Tibial nerve (tissue), 4 donors: ENCODE measurements around the gene CYB5B. TPM values are rescaled to one million over a fixed set of nuclear protein-coding genes. Genes with fewer than 3 reads are reported as not detected.

Source experiments
- DNase-seq, 2 donors: peaks; one replicate each; pipeline ENCODE4 v3.0.0-alpha.2; 2019; ENCODE audit warnings: low spot score in 2 of 2
- H3K27ac ChIP-seq, 4 donors: fragments of 200-600 bp; sonication (generic) in 3 of 4; one replicate each; pipeline ENCODE4 v1.5.1; 2017 to 2019; ENCODE audit warnings: mild to moderate bottlenecking in 1 of 4
- H3K27me3 ChIP-seq, 2 donors: fragments of 200-600 bp; sonication (generic) in 1 of 2; one replicate each; pipeline versions ENCODE4 v1.5.1 to v1.6.0; 2017 to 2019
- H3K36me3 ChIP-seq, 3 donors: fragments of 200-600 bp; sonication (generic); one replicate each; pipeline ENCODE4 v1.5.1; 2018 to 2019
- H3K4me1 ChIP-seq, 4 donors: fragments of 200-600 bp; sonication (generic) in 3 of 4; one replicate each; pipeline ENCODE4 v1.5.1; 2017 to 2019
- H3K4me3 ChIP-seq, 4 donors: fragments of 200-600 bp; sonication (generic) in 3 of 4; one replicate each; pipeline ENCODE4 v1.5.1; 2017 to 2019; ENCODE audit warnings: mild to moderate bottlenecking in 1 of 4, moderate library complexity in 1 of 4
- H3K9me3 ChIP-seq, 4 donors: fragments of 200-600 bp; sonication (generic) in 3 of 4; one replicate each; pipeline ENCODE4 v1.5.1; 2017 to 2019
- EP300 ChIP-seq, 2 donors: sonication (generic); formaldehyde crosslinking; IDR thresholded peaks; one replicate each; pipeline ENCODE4 v1.6.1; 2017; ENCODE audit warnings: antibody characterized with exemption in 2 of 2, mild to moderate bottlenecking in 1 of 2
- POLR2A ChIP-seq, 2 donors: fragments of 450-650 bp; IDR thresholded peaks; one replicate each; pipeline ENCODE4 v1.6.1; 2017; ENCODE audit warnings: antibody characterized with exemption in 2 of 2, mild to moderate bottlenecking in 2 of 2, moderate library complexity in 2 of 2
- WGBS, 2 donors: methylation state at CpG; one replicate each; pipeline ENCODE4 v1.1.5; 2018; 5-methylcytosine and 5-hydroxymethylcytosine counted together
- total RNA-seq, 4 donors: library from RNA; depleted of rRNA; stranded (reverse); fragments of >200 nt; gene quantifications; one replicate each; pipeline ENCODE4 v1.1.0, GENCODE V29; 2016
- TF ChIP-seq, protein P1 (sequence below), 5 experiments: fragments of 200-600 bp in 3 of 5; fragments of 450-650 bp in 2 of 5; sonication (generic) in 3 of 5; IDR thresholded peaks; one replicate each; pipeline ENCODE4 v1.5.1; 2016 to 2019; ENCODE audit warnings: antibody characterized with exemption in 5 of 5, mild to moderate bottlenecking in 3 of 5, moderate library complexity in 2 of 5

The CYB5B gene
- total RNA-seq, 4 donors from 2014 or later, result 26.6 to 45.9 (median 30.7) TPM

DNA sequence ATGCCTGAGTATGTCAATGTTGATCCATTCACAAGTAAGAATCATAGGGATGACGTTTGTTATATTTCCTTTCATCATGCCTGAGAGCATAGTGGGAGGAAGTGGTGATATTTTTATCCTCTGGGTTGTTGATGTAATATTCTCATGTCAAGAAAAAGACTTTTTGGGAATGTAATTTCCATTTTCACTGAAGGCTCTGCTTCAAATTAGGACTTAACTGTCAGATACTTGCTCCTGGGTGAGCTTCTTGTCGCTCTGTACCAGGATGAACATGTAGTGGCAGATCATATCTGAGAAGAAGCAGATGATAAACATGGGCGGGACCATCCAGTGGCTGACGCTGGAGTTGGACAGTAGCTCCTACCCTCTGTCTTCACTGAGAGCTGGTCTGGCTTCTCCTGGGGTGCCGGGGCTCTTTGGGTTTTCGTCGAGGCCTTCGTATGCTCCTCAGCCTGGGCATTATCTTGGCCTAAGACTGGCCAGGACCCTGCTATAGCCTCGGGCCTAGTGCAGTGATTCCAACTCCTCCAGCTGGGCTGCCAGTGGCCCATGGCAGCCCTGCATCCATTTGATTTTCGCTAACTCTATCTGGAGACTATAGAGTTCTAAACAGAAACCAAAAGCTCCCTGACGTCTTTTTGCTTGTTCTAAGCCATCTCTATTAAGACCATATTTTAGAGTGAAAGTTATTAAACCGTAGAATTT lies 19.7 kb downstream of the CYB5B start:
- Histone ChIP-seq H3K9me3 (no peaks in the 10 kb centered on the region), H3K27ac (peak overlapping the region; percentile 79 to 91 (median 83)), H3K4me3 (peak overlapping the region; percentile 11 to 36 (median 26)), H3K27me3 (no peaks in the 10 kb centered on the region), H3K36me3 (peaks cover 0 to 11% (median 0%) of the 10 kb centered on the region in 3 donors), H3K4me1 (peaks cover 0 to 53% (median 16%) of the 10 kb centered on the region in 4 donors)
- TF ChIP-seq POLR2A (IDR thresholded peaks at IDR 0.05) (no peak), EP300 (IDR thresholded peaks at IDR 0.05) (no peak)
- TF ChIP-seq, protein P1, sequence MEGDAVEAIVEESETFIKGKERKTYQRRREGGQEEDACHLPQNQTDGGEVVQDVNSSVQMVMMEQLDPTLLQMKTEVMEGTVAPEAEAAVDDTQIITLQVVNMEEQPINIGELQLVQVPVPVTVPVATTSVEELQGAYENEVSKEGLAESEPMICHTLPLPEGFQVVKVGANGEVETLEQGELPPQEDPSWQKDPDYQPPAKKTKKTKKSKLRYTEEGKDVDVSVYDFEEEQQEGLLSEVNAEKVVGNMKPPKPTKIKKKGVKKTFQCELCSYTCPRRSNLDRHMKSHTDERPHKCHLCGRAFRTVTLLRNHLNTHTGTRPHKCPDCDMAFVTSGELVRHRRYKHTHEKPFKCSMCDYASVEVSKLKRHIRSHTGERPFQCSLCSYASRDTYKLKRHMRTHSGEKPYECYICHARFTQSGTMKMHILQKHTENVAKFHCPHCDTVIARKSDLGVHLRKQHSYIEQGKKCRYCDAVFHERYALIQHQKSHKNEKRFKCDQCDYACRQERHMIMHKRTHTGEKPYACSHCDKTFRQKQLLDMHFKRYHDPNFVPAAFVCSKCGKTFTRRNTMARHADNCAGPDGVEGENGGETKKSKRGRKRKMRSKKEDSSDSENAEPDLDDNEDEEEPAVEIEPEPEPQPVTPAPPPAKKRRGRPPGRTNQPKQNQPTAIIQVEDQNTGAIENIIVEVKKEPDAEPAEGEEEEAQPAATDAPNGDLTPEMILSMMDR (IDR thresholded peaks at IDR 0.05), result no peak
- 33 to 52% methylated on average over 8 to 12 of the region's 12 CpGs for WGBS, 2 donors
- peak in 1 of 2 donors; percentile 17 for DNase-seq

DNA sequence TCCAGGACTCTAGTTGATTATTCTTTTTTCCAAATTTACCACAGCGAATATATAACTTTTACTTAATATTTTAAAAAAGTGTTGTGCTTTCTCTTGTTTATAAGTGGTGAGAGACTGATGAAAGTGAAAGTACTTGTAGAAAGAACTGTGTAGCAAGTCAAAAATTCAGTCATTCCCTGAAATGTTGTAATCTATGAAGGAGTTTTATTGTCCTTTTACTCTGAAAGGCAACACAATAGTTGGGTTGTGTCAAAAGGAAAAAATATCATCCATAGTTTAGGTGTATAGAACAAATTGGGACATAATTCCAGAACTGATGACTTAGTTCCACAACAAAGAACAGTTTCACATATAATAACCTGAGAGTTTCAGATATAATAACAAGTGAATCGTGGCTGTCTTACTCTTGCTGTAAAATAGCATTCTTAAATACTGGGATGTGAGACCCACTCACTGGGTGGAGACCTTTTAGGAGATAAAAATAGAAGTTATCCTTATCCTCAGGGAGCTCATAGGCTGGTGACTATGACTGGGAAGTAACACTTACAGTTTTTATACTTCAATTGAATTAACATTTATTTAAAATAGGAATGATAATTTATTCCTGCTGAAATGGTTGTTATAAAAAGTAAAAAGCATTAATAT lies 20.6 kb downstream of the CYB5B start:
- H3K27me3 ChIP-seq, result no peaks in the 10 kb centered on the region
- peaks cover 0 to 6% (median 0%) of the 10 kb centered on the region in 3 donors for H3K36me3 ChIP-seq
- no peak for DNase-seq
- peaks cover 0 to 62% (median 18%) of the 10 kb centered on the region in 4 donors for H3K4me1 ChIP-seq
- H3K4me3 ChIP-seq, result peak overlapping the region; percentile 11 to 36 (median 26)
- WGBS, 2 donors, result 9 to 20% methylated on average over 2 of the region's 2 CpGs
- TF ChIP-seq, protein P1 (IDR thresholded peaks at IDR 0.05), result no peak
- no peak for TF ChIP-seq POLR2A (IDR thresholded peaks at IDR 0.05)
- peak in 1 of 2 donors; percentile 49 for TF ChIP-seq EP300 (IDR thresholded peaks at IDR 0.05)
- no peaks in the 10 kb centered on the region for H3K9me3 ChIP-seq
- peak overlapping the region; percentile 79 to 91 (median 83) for H3K27ac ChIP-seq

DNA sequence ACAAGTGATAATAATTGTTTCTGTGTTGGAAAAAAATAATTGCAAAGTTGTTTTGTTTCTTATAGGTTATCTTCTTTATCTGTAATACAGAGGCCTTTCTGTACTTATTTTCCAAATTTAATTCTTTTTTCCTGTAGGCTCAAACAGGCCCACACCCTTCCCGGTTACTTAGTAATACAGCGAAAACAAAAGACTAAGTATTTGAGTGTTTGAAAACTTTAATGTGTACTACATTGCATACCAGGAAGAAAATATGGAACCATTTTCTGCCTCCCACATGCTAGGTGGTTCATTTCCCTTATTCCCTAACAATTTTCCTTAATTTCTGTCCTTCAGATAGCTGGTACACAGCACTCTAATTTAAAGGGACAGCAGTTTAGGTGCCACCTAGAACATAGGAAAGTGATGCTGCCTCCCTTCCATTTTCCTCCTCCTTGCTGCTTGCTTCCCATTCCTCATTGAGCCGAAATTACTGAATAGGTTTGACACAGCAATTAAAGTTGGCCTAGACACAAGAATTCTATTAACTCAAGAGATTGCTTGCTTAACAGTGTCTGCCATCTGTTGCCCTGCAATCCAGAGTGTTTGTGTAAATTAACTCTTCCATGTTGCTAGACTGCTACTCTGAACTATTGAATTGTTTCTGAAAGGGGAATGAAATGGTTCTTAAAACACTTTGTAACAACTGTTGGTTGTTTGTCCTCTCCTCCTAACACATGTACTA lies 24.2 kb downstream of the CYB5B start:
- peaks cover 0 to 49% (median 12%) of the 10 kb centered on the region in 4 donors for H3K4me1 ChIP-seq

DNA sequence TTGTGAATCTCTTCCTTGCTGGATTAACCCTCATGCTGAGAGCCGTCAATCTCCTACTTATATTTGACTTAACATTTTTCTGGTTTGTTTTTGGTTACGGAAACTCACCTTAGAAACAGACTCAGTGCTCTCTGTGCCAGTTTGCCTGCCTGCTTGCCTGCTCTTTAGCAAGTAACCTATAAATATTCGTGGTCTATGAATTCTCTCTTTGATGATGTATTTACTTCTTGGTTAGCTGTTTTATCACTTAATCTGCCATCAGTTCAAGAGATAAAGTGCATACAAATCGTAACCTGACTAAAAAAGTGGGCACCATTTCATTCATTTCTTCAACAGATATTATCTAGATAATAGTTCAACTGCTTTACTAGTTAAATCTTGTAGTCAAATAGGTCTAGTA lies 26.7 kb downstream of the CYB5B start:
- H3K27ac ChIP-seq, result no peak overlapping the region

More for the DNA sequence above, 24.2 kb downstream of the CYB5B start:
- Histone ChIP-seq H3K36me3 (peaks cover 0 to 19% (median 0%) of the 10 kb centered on the region in 3 donors), H3K27me3 (no peaks in the 10 kb centered on the region), H3K4me3 (no peak overlapping the region), H3K9me3 (no peaks in the 10 kb centered on the region), H3K27ac (peak overlapping the region; percentile 38 to 82 (median 64))
- DNase-seq, result no peak
- TF ChIP-seq, protein P1 (IDR thresholded peaks at IDR 0.05), result no peak
- TF ChIP-seq EP300 (IDR thresholded peaks at IDR 0.05), result peak in 1 of 2 donors; percentile 6
- TF ChIP-seq POLR2A (IDR thresholded peaks at IDR 0.05), result no peak
- WGBS, 2 donors, result 23 to 26% methylated on average over 3 of the region's 3 CpGs

DNA sequence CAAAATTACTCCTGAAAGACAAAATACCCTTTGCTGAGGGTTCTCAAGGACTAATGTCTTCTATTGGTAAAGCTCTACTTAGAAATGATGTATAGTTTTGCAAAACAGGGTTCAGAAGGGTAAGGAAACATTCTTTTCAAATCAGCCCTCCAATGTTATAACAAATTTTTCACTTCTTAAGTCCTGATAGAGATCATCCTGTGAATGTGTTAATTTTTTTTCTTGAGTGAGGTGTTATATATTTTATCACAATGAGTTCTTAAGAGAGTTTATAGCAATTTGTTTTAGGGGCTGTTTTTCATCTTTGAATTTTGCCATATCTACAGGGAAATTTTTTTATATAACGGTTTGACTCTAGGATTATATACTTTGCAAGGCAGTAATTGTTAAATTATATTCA lies 29.5 kb downstream of the CYB5B start:
- no peak for DNase-seq
- no peak for TF ChIP-seq EP300 (IDR thresholded peaks at IDR 0.05)
- TF ChIP-seq, protein P1 (IDR thresholded peaks at IDR 0.05), result no peak
- H3K9me3 ChIP-seq, result no peaks in the 10 kb centered on the region
- no peak overlapping the region for H3K27ac ChIP-seq
- peaks cover 0 to 26% (median 0%) of the 10 kb centered on the region in 3 donors for H3K36me3 ChIP-seq
- H3K4me3 ChIP-seq, result no peak overlapping the region
- 84 to 85% methylated on average over 1 of the region's 1 CpG for WGBS, 2 donors
- no peaks in the 10 kb centered on the region for H3K27me3 ChIP-seq
- peaks cover 0 to 10% (median 2%) of the 10 kb centered on the region in 4 donors for H3K4me1 ChIP-seq

More for the DNA sequence above, 26.7 kb downstream of the CYB5B start:
- TF ChIP-seq EP300 (IDR thresholded peaks at IDR 0.05), result no peak
- H3K4me1 ChIP-seq, result peaks cover 0 to 25% (median 4%) of the 10 kb centered on the region in 4 donors
- H3K4me3 ChIP-seq, result no peak overlapping the region
- peaks cover 0 to 25% (median 0%) of the 10 kb centered on the region in 3 donors for H3K36me3 ChIP-seq
- H3K9me3 ChIP-seq, result no peaks in the 10 kb centered on the region
- H3K27me3 ChIP-seq, result no peaks in the 10 kb centered on the region
- DNase-seq, result no peak
- 95 to 97% methylated on average over 4 of the region's 4 CpGs for WGBS, 2 donors
